ENCODE results near the gene TTLL3.

TTLL3 gene

DNA sequence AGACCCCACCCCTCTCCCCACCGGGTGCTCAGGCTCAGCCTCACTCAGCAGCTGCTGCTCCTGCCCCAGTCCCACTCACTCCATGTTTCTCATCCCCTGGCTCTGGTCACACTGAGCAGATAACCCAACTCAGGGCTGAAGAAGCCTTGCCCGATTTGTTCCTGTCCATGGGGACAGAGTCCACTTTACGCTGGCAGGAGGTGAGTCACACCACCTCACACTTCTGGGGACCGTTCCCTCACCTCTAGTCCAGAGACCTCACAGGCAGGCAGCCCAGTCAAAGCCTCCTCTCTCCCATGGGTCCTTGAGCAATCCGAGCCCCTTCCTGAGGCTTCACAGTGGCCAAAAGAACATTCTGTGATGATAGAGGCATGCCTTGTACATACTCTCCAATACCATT lies 68.6 kb downstream of the TTLL3 start:
- Histone ChIP-seq H3K4me1 (ENCODE audit: control insufficient read depth in 1 of 2, insufficient read depth in 2 of 2, low read length in 2 of 2) (peaks cover 0 to 1% of the 10 kb centered on the region in 2 experiments), H3K9ac (ENCODE audit: low read length) (no peak overlapping the region), H3K79me1 (ENCODE audit: low read length) (no peaks in the 10 kb centered on the region), H2BK12ac (ENCODE audit: low read length) (no peak overlapping the region), H4K8ac (ENCODE audit: low read depth, low read length) (no peak overlapping the region), H3K23ac (ENCODE audit: low read length) (no peak overlapping the region), H3K36me3 (ENCODE audit: control insufficient read depth in 1 of 2, insufficient read depth in 2 of 2, low read length in 2 of 2) (no peaks in the 10 kb centered on the region), H3K4me3 (ENCODE audit: low read depth, low read length) (no peak overlapping the region), H2BK120ac (ENCODE audit: insufficient read depth, low read length, poor library complexity) (no peak overlapping the region), H3K4me2 (ENCODE audit: low read length) (no peak overlapping the region), H4K91ac (ENCODE audit: low read depth, low read length) (no peak overlapping the region), H2BK5ac (ENCODE audit: low read depth, low read length, poor library complexity) (no peak overlapping the region), H2AFZ (ENCODE audit: insufficient read depth, low read length, poor library complexity) (no peak overlapping the region), H3K27ac (ENCODE audit: low read depth, low read length) (no peak overlapping the region), H4K12ac (ENCODE audit: low read depth, low read length) (no peak overlapping the region), H2AK5ac (ENCODE audit: low read length) (no peak overlapping the region), H3K4ac (ENCODE audit: low read depth, low read length) (no peak overlapping the region), H3K79me2 (ENCODE audit: control insufficient read depth, insufficient read depth, low read length, poor library complexity) (no peaks in the 10 kb centered on the region), H3K18ac (ENCODE audit: low read length) (no peak overlapping the region), H3K9me3 (ENCODE audit: insufficient read depth, low read depth, low read length) (no peaks in the 10 kb centered on the region), H3K27me3 (ENCODE audit: insufficient read depth, low read length) (no peaks in the 10 kb centered on the region), H3K14ac (ENCODE audit: low read length) (no peak overlapping the region)
- DNase-seq = no peak
- whole genome bisulfite sequencing (ENCODE audit: extremely low coverage, insufficient coverage, insufficient read length) = no CpG with 5 or more reads among the region's 5 CpGs

DNA sequence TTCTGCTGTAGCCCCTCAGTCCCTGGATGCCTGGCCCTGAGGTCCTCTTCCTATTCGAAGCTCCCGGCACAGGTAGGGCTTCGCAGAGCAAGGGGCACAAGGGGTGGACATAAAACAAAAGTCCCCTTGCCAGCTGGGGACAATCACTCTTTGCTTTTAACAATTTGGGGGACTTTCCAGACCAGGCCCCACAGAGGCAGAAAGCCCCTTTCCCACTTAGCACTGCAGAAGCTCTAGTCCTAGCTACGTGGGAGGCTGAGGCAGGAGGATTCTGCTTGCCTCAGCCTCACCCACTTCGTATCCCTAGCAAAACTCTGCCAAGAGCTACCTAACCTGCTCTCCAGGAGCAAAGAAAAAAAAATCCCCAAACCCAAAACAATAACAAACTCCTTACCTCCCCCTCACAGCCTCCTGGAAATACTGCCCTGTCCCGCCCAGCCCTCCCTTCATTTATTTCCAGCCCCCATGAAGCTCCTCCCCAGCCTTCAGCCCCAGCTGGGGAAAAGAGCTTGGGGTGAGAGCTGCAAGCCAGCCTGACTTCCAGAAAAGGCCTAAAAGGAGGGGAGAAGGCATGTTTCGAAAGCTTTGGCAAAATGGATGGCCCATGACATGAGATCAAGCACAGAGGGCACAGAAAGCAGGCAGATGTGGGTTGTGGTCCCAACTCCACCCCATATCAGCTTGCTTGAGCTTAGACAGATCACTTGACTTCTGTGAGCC lies 69.9 kb downstream of the TTLL3 start, which contains the start of gene CIDEC:
Gene CIDEC (minus strand): TSS at position 424 of the 720 bp plus-strand sequence. CDS start 1,767 bp downstream, outside the sequence.
- WGBS (ENCODE audit: extremely low coverage, insufficient coverage, insufficient read length) = no CpG with 5 or more reads among the region's 7 CpGs
- no peak within 1 kb of the TSS for H3K4me3 ChIP-seq (ENCODE audit: low read depth, low read length)
- H4K91ac ChIP-seq (ENCODE audit: low read depth, low read length) = no peak within 1 kb of the TSS
- no peak within 1 kb of the TSS for H2BK12ac ChIP-seq (ENCODE audit: low read length)
- no peaks in the 10 kb centered on the region for H3K27me3 ChIP-seq (ENCODE audit: insufficient read depth, low read length)
- H3K18ac ChIP-seq (ENCODE audit: low read length) = no peak within 1 kb of the TSS
- no peak within 1 kb of the TSS for H3K4me2 ChIP-seq (ENCODE audit: low read length)
- H2AFZ ChIP-seq (ENCODE audit: insufficient read depth, low read length, poor library complexity) = no peak within 1 kb of the TSS
- no peak within 1 kb of the TSS for H3K9ac ChIP-seq (ENCODE audit: low read length)
- H3K36me3 ChIP-seq (ENCODE audit: control insufficient read depth in 1 of 2, insufficient read depth in 2 of 2, low read length in 2 of 2) = no peaks in the 10 kb centered on the region
- H3K79me1 ChIP-seq (ENCODE audit: low read length) = peaks cover 7% of the 10 kb centered on the region
- H3K4me1 ChIP-seq (ENCODE audit: control insufficient read depth in 1 of 2, insufficient read depth in 2 of 2, low read length in 2 of 2) = peaks cover 0 to 6% of the 10 kb centered on the region in 2 experiments
- no peak within 1 kb of the TSS for H4K8ac ChIP-seq (ENCODE audit: low read depth, low read length)
- no peak within 1 kb of the TSS for H3K27ac ChIP-seq (ENCODE audit: low read depth, low read length)
- no peak within 1 kb of the TSS for H2BK5ac ChIP-seq (ENCODE audit: low read depth, low read length, poor library complexity)
- H4K12ac ChIP-seq (ENCODE audit: low read depth, low read length) = no peak within 1 kb of the TSS
- no peak within 1 kb of the TSS for H2BK120ac ChIP-seq (ENCODE audit: insufficient read depth, low read length, poor library complexity)
- H3K79me2 ChIP-seq (ENCODE audit: control insufficient read depth, insufficient read depth, low read length, poor library complexity) = no peaks in the 10 kb centered on the region
- no peak within 1 kb of the TSS for H2AK5ac ChIP-seq (ENCODE audit: low read length)
- H3K9me3 ChIP-seq (ENCODE audit: insufficient read depth, low read depth, low read length) = no peaks in the 10 kb centered on the region
- H3K4ac ChIP-seq (ENCODE audit: low read depth, low read length) = no peak within 1 kb of the TSS
- no peak within 1 kb of the TSS for H3K14ac ChIP-seq (ENCODE audit: low read length)
- H3K23ac ChIP-seq (ENCODE audit: low read length) = no peak within 1 kb of the TSS
- DNase-seq = no peak

DNA sequence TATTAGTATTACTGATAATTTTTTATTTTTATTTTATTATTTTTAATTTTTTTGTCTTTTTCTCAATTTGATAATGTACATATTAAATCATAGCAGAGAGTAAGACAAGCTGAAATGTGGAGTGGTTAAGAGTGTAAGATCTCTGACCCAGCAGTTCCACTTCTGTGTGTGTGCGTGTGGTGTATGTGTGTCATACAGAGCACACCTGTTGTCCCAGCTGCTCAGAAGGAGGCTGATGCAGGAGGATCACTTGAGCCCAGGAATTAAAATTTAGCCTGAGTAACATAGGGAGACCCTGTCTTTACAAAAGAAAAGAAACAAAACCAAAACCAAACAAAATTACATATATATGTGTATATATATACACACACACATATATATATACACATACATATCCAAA lies 71.4 kb downstream of the TTLL3 start:
- no CpG with 5 or more reads among the region's 1 CpG for WGBS (ENCODE audit: extremely low coverage, insufficient coverage, insufficient read length)
- Histone ChIP-seq H4K8ac (ENCODE audit: low read depth, low read length) (no peak overlapping the region), H3K4me3 (ENCODE audit: low read depth, low read length) (no peak overlapping the region), H4K91ac (ENCODE audit: low read depth, low read length) (no peak overlapping the region), H3K79me2 (ENCODE audit: control insufficient read depth, insufficient read depth, low read length, poor library complexity) (no peaks in the 10 kb centered on the region), H3K4me2 (ENCODE audit: low read length) (no peak overlapping the region), H3K79me1 (ENCODE audit: low read length) (peaks cover 9% of the 10 kb centered on the region), H3K9me3 (ENCODE audit: insufficient read depth, low read depth, low read length) (no peaks in the 10 kb centered on the region), H3K4me1 (ENCODE audit: control insufficient read depth in 1 of 2, insufficient read depth in 2 of 2, low read length in 2 of 2) (peaks cover 0 to 6% of the 10 kb centered on the region in 2 experiments), H3K36me3 (ENCODE audit: control insufficient read depth in 1 of 2, insufficient read depth in 2 of 2, low read length in 2 of 2) (no peaks in the 10 kb centered on the region), H2BK12ac (ENCODE audit: low read length) (no peak overlapping the region), H2BK120ac (ENCODE audit: insufficient read depth, low read length, poor library complexity) (no peak overlapping the region), H3K27ac (ENCODE audit: low read depth, low read length) (no peak overlapping the region), H3K18ac (ENCODE audit: low read length) (no peak overlapping the region), H2BK5ac (ENCODE audit: low read depth, low read length, poor library complexity) (no peak overlapping the region), H3K9ac (ENCODE audit: low read length) (no peak overlapping the region), H4K12ac (ENCODE audit: low read depth, low read length) (no peak overlapping the region), H3K14ac (ENCODE audit: low read length) (no peak overlapping the region), H3K27me3 (ENCODE audit: insufficient read depth, low read length) (no peaks in the 10 kb centered on the region), H2AFZ (ENCODE audit: insufficient read depth, low read length, poor library complexity) (no peak overlapping the region), H2AK5ac (ENCODE audit: low read length) (no peak overlapping the region), H3K23ac (ENCODE audit: low read length) (no peak overlapping the region), H3K4ac (ENCODE audit: low read depth, low read length) (no peak overlapping the region)
- no peak for DNase-seq

DNA sequence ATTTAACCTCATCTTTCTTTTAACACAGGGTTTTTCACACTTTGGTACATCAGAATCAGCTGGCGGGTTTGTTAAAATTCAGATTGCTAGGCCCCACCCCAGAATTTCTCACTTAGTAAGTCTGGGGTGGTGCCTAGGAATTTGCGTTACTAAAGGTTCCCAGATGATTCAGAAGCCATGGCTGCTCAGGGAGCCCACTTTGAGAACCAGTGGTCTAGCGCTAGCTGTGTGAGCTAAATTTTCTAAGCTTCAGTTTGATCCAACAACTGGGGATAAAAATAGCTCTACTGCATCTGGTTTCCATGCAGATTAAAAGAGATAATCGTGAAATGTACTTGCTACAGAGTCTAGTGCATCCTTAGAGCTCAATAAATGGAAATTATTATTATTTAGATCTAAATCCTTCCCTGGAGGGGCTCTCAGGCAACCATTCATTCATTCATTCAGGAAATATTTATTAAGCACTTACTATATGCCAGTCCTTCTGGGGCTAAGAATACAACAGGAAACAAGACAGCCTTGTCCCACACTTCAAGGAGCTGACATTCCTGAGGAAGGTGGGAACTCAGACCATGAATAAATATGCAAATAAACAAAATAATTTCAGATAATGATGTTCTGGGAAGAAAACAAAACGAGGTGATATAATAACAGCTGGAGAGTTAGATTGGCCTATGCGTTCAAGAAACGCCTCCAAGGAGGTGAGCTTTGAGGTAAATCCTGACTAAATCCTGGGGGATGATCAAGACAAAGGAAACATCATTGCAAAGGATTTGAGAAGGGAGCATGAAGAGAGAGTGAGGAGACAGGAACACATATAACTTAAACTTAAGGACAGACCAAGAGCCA lies 73.9 kb downstream of the TTLL3 start:
- peak overlapping the region; percentile 53 for H3K14ac ChIP-seq (ENCODE audit: low read length)
- no peak overlapping the region for H3K4me3 ChIP-seq (ENCODE audit: low read depth, low read length)
- H4K8ac ChIP-seq (ENCODE audit: low read depth, low read length) = peak overlapping the region; percentile 29
- H3K27me3 ChIP-seq (ENCODE audit: insufficient read depth, low read length) = no peaks in the 10 kb centered on the region
- H3K23ac ChIP-seq (ENCODE audit: low read length) = no peak overlapping the region
- H2BK12ac ChIP-seq (ENCODE audit: low read length) = peak overlapping the region; percentile 50
- H4K91ac ChIP-seq (ENCODE audit: low read depth, low read length) = peak overlapping the region; percentile 76
- H3K79me2 ChIP-seq (ENCODE audit: control insufficient read depth, insufficient read depth, low read length, poor library complexity) = no peaks in the 10 kb centered on the region
- no peaks in the 10 kb centered on the region for H3K9me3 ChIP-seq (ENCODE audit: insufficient read depth, low read depth, low read length)
- no peak overlapping the region for H2AFZ ChIP-seq (ENCODE audit: insufficient read depth, low read length, poor library complexity)
- peak in 1 of 2 donors; percentile 23 for DNase-seq
- H3K36me3 ChIP-seq (ENCODE audit: control insufficient read depth in 1 of 2, insufficient read depth in 2 of 2, low read length in 2 of 2) = no peaks in the 10 kb centered on the region
- H3K79me1 ChIP-seq (ENCODE audit: low read length) = peaks cover 9% of the 10 kb centered on the region
- no CpG with 5 or more reads among the region's 7 CpGs for WGBS (ENCODE audit: extremely low coverage, insufficient coverage, insufficient read length)
- H2BK5ac ChIP-seq (ENCODE audit: low read depth, low read length, poor library complexity) = peak overlapping the region; percentile 94
- no peak overlapping the region for H3K4me2 ChIP-seq (ENCODE audit: low read length)
- H3K27ac ChIP-seq (ENCODE audit: low read depth, low read length) = peak overlapping the region; percentile 92
- H3K4me1 ChIP-seq (ENCODE audit: control insufficient read depth in 1 of 2, insufficient read depth in 2 of 2, low read length in 2 of 2) = peaks cover 0 to 6% of the 10 kb centered on the region in 2 experiments
- H4K12ac ChIP-seq (ENCODE audit: low read depth, low read length) = no peak overlapping the region
- peak overlapping the region; percentile 94 for H2BK120ac ChIP-seq (ENCODE audit: insufficient read depth, low read length, poor library complexity)
- no peak overlapping the region for H3K18ac ChIP-seq (ENCODE audit: low read length)
- no peak overlapping the region for H2AK5ac ChIP-seq (ENCODE audit: low read length)
- no peak overlapping the region for H3K4ac ChIP-seq (ENCODE audit: low read depth, low read length)
- H3K9ac ChIP-seq (ENCODE audit: low read length) = no peak overlapping the region

Data from trophoblast cell (in vitro differentiated cells and primary cell).